CD4-positive, alpha-beta T cell (primary cell): ENCODE data around the gene AGAP1. TPM values are rescaled to one million over a fixed set of nuclear protein-coding genes. Genes with fewer than 3 reads are reported as not detected.

Experiments used
- ATAC-seq: fragments of 200-7000 bp; cut with Tn5 transposase; one replicate; pipeline ENCODE4 v1.10.0; 2022; ENCODE audit warnings: mild to moderate bottlenecking; ENCODE audit not compliant: poor library complexity
- CTCF ChIA-PET: fragments of 350-600 bp; sonication (Branson Sonifier 250); formaldehyde crosslinking; loops from one replicate; lab custom pipeline; 2021; ENCODE audit warnings: antibody characterized with exemption, inconsistent platforms; lab: Charles Lee
- POLR2A ChIA-PET: fragments of 350-600 bp; sonication (Branson Sonifier 250); formaldehyde crosslinking; loops from one replicate; lab custom pipeline; 2021; ENCODE audit warnings: antibody characterized with exemption, inconsistent platforms; lab: Charles Lee
- DNase-seq, 14 experiments: peaks; one replicate each; pipeline ENCODE4 v3.0.0-alpha.2; 2013 to 2020; ENCODE audit warnings: mixed read lengths in 2 of 14
- H3K27ac ChIP-seq, 2 donors: one replicate each; pipeline versions ENCODE4 v1.5.1 to v1.7.0; 2013; ENCODE audit warnings: low read length in 2 of 2, low read depth in 1 of 2, mild to moderate bottlenecking in 1 of 2
- H3K27me3 ChIP-seq, 2 experiments: 1 replicate in 1 of 2; 2 replicates in 1 of 2; pipeline versions ENCODE4 v1.6.1 to v1.7.0; 2013; ENCODE audit warnings: low read length in 2 of 2, control low read depth in 1 of 2, mild to moderate bottlenecking in 1 of 2, moderate library complexity in 1 of 2; ENCODE audit not compliant: insufficient read depth in 2 of 2, control insufficient read depth in 1 of 2
- H3K36me3 ChIP-seq: one replicate; pipeline ENCODE4 v1.6.1; 2013; ENCODE audit warnings: low read length, control low read depth; ENCODE audit not compliant: insufficient read depth
- H3K4me1 ChIP-seq: one replicate; pipeline ENCODE4 v1.6.1; 2013; ENCODE audit warnings: low read length, control low read depth; ENCODE audit not compliant: insufficient read depth
- H3K4me3 ChIP-seq: one replicate; pipeline ENCODE4 v1.5.1; 2013; ENCODE audit warnings: mild to moderate bottlenecking, low read length, moderate library complexity
- H3K9me3 ChIP-seq, 2 experiments: 1 replicate in 1 of 2; 2 replicates in 1 of 2; pipeline versions ENCODE4 v1.6.1 to v1.7.0; 2013; ENCODE audit warnings: low read length in 2 of 2, mild to moderate bottlenecking in 2 of 2, control low read depth in 1 of 2, moderate library complexity in 1 of 2; ENCODE audit not compliant: control insufficient read depth in 1 of 2, insufficient read depth in 1 of 2
- H3K27ac Mint-ChIP-seq: one replicate; pipeline ENCODE4 v1.8.0; 2020; ENCODE audit warnings: mixed read lengths
- H3K27me3 Mint-ChIP-seq: one replicate; pipeline ENCODE4 v1.8.0; 2021; ENCODE audit warnings: mixed read lengths
- H3K36me3 Mint-ChIP-seq: one replicate; pipeline ENCODE4 v1.8.0; 2021; ENCODE audit warnings: low read depth, mixed read lengths
- H3K4me1 Mint-ChIP-seq: one replicate; pipeline ENCODE4 v1.8.0; 2021; ENCODE audit warnings: low read depth, mixed read lengths
- H3K4me3 Mint-ChIP-seq: one replicate; pipeline ENCODE4 v1.8.0; 2020; ENCODE audit warnings: mild to moderate bottlenecking, mixed read lengths
- H3K9me3 Mint-ChIP-seq: one replicate; pipeline ENCODE4 v1.8.0; 2020; ENCODE audit warnings: mixed read lengths
- CTCF ChIP-seq: fragments of 200-600 bp; IDR thresholded peaks from one replicate; pipeline ENCODE4 v1.8.0; 2022; ENCODE audit warnings: antibody characterized with exemption, mild to moderate bottlenecking
- intact Hi-C, 2 experiments: fragments of 100-400 bp; cut with DNase I in 1 of 2; cut with micrococcal nuclease in 1 of 2; formaldehyde crosslinking; loops; one replicate each; pipeline versions ENCODE4 v1.15.1 to v1.9.0; 2023 to 2025; cut with DNase I, micrococcal nuclease
- total RNA-seq, 174 experiments: library from RNA in 2 of 174; stranded (reverse) in 2 of 174; gene quantifications; one replicate each; pipeline ENCODE4 v1.2.3 and lab custom pipeline; 2021 to 2026

Gene AGAP1
- total RNA-seq, 2 experiments from 2014 or later: 2.6 to 3.1 TPM

DNA sequence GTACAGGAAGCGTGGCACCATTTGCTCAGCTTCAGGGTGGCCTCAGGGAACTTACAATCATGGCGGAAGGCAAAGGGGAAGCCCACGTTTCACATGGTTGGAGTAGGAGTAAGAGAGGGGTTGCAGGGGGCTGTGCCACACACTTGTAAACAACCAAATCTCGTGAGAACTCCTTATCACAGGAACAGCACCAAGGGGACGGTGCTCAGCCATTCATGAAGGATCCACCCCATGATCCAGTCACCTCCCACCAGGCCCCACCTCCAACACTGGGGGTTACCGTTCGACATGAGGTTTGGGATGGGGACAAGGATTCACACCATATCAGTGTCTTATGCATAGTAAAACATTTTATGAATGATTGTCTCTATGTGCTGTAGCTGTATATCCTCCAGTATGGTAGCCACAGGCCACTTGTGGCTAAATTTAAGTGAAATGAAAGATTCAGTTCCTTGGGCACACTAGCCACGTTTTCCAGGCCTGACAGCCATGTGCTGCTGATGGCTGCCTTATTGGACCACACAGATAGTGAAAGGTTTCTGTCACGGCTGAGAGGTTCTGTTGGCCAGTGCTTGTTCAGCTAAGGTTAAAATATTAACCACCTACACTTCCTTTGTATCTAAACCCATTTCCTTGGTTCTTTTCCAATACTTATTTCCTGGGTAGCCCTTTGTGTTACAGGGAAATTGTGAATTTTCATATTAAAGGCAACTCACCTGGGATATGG lies 77.3 kb downstream of the AGAP1 start:
- no peak overlapping the region for H3K27ac ChIP-seq
- no peaks in the 10 kb centered on the region for H3K4me1 ChIP-seq
- no peaks in the 10 kb centered on the region for H3K36me3 Mint-ChIP-seq
- intact Hi-C loops: no loop called here
- TF ChIP-seq CTCF: no peak
- ChIA-PET CTCF (no interaction called here), POLR2A (no interaction called here)
- H3K27me3 ChIP-seq: peaks cover 7 to 8% of the 10 kb centered on the region in 2 experiments
- no peaks in the 10 kb centered on the region for H3K4me1 Mint-ChIP-seq
- H3K27ac Mint-ChIP-seq: no peak overlapping the region
- H3K9me3 ChIP-seq: peaks cover 7 to 30% of the 10 kb centered on the region in 2 experiments
- H3K36me3 ChIP-seq: no peaks in the 10 kb centered on the region
- H3K27me3 Mint-ChIP-seq: peaks cover 20% of the 10 kb centered on the region
- H3K9me3 Mint-ChIP-seq: no peaks in the 10 kb centered on the region
- DNase-seq (no peak), ATAC-seq (no peak)
- H3K4me3 ChIP-seq: no peak overlapping the region
- no peak overlapping the region for H3K4me3 Mint-ChIP-seq

DNA sequence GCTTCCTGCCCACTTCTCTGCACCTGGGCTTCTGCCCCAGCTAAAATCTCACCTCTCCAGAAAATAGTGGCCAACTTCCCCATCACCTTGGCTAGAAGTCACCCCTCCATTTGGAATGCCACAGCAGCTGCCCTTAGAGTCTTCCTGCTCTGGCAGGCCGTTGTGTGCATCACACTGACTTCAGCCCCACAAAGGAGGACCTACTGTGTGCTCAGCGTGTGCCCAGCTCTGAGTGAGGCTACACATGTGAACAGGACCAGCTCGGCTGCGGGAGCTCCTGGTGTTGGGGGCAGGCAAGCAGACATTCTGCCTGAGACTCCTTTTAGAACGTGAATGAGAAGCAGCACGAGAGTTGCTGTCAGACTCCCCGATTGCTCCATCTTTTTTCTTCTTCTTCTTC lies 78.7 kb downstream of the AGAP1 start:
- H3K4me1 Mint-ChIP-seq: no peaks in the 10 kb centered on the region
- H3K36me3 Mint-ChIP-seq: no peaks in the 10 kb centered on the region
- peaks cover 7% of the 10 kb centered on the region for H3K27me3 Mint-ChIP-seq
- H3K9me3 Mint-ChIP-seq: no peaks in the 10 kb centered on the region
- no peak for ATAC-seq
- ChIA-PET POLR2A (no interaction called here), CTCF (no interaction called here)
- no peak for TF ChIP-seq CTCF
- no peak overlapping the region for H3K4me3 ChIP-seq
- H3K27ac ChIP-seq: no peak overlapping the region
- DNase-seq: no peak
- H3K27ac Mint-ChIP-seq: no peak overlapping the region
- no peaks in the 10 kb centered on the region for H3K4me1 ChIP-seq
- no peak overlapping the region for H3K4me3 Mint-ChIP-seq
- H3K36me3 ChIP-seq: no peaks in the 10 kb centered on the region
- intact Hi-C loops: no loop called here
- peaks cover 3 to 4% of the 10 kb centered on the region in 2 experiments for H3K27me3 ChIP-seq
- peaks cover 7 to 22% of the 10 kb centered on the region in 2 experiments for H3K9me3 ChIP-seq

DNA sequence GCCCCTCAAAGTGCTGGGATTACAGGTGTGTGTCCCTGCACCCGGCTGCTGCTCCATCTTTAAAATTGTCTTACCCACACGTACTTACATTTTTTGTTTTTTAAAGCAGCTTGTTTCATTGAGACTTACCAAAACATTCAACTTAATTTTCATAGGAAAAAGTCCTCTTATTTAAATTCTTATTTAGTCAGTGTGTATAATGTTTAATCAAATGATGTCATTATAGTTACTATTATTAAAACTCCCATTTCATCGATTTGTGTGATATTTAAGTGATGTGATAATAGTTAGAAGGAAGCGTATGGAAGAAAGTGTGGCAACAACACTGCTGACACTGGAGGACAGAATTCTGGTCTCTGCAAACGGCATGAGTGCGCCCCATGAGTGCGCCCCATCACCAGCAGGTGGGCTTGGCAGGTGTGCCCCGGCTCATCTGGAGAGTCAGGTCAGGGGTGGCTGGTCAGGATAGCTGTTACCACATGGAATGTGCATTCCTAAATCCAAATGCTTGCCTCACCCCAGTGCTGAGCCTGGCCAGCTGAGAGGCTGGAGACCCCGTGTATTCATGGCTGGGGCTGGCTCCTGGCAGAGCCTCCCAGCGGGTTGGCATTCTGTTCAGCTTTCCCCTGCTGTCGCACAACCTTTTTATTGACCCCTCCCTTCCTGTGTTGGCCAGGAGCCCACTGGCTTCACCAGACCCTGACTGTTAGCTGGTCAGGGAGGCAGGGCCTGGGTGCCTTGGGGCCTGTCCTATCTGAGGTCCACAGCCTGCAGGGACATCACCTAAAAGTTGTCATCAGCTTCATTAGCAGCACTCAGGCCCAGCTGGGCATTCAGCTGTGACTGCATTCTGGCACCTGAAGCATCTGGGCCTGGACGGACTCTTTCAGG lies 79.7 kb downstream of the AGAP1 start:
- H3K4me3 Mint-ChIP-seq: no peak overlapping the region
- no peak for ATAC-seq
- no peak overlapping the region for H3K27ac ChIP-seq
- no peak for TF ChIP-seq CTCF
- H3K4me3 ChIP-seq: no peak overlapping the region
- no peaks in the 10 kb centered on the region for H3K9me3 Mint-ChIP-seq
- peaks cover 5 to 13% of the 10 kb centered on the region in 2 experiments for H3K9me3 ChIP-seq
- H3K27ac Mint-ChIP-seq: no peak overlapping the region
- DNase-seq: no peak
- peaks cover 4% of the 10 kb centered on the region for H3K27me3 Mint-ChIP-seq
- no peaks in the 10 kb centered on the region for H3K4me1 ChIP-seq
- ChIA-PET CTCF (no interaction called here), POLR2A (no interaction called here)
- no peaks in the 10 kb centered on the region for H3K4me1 Mint-ChIP-seq
- intact Hi-C loops: no loop called here
- no peaks in the 10 kb centered on the region for H3K36me3 ChIP-seq
- peaks cover 2 to 3% of the 10 kb centered on the region in 2 experiments for H3K27me3 ChIP-seq
- H3K36me3 Mint-ChIP-seq: no peaks in the 10 kb centered on the region
